Stimulated activated naive B cell treated with anti-CD40 and anti-IgM and Interleukin-4, amounts not matched to agents 10 μg/mL and 1 μg/mL and 100 μg/mL, for 72 hours (primary cell): Measurements from ENCODE around the gene CHN2.

Experiments
- ATAC-seq, 2 donors: fragments of 150-1000 bp; cut with Tn5 transposase; replicated peaks; 2 replicates each; pipeline ENCODE4 v1.10.0; 2021; ENCODE audit warnings: moderate library complexity in 1 of 2
- DNase-seq: peaks from one replicate; pipeline ENCODE4 v3.0.0; 2021
- H3K27ac Mint-ChIP-seq: one replicate; pipeline ENCODE4 v1.8.0; 2022; ENCODE audit warnings: mild to moderate bottlenecking, mixed read lengths
- H3K27me3 Mint-ChIP-seq, 2 donors: one replicate each; pipeline ENCODE4 v1.8.0; 2022; ENCODE audit warnings: mixed read lengths in 2 of 2
- H3K36me3 Mint-ChIP-seq, 2 donors: one replicate each; pipeline ENCODE4 v1.8.0; 2022; ENCODE audit warnings: mixed read lengths in 2 of 2, mild to moderate bottlenecking in 1 of 2
- H3K4me1 Mint-ChIP-seq, 2 donors: one replicate each; pipeline ENCODE4 v1.8.0; 2022; ENCODE audit warnings: mixed read lengths in 2 of 2, mild to moderate bottlenecking in 1 of 2
- H3K4me3 Mint-ChIP-seq, 2 donors: one replicate each; pipeline ENCODE4 v1.8.0; 2022; ENCODE audit warnings: mild to moderate bottlenecking in 2 of 2, mixed read lengths in 2 of 2, moderate library complexity in 1 of 2
- H3K9me3 Mint-ChIP-seq, 2 donors: one replicate each; pipeline ENCODE4 v1.8.0; 2022; ENCODE audit warnings: mixed read lengths in 2 of 2, mild to moderate bottlenecking in 1 of 2

Gene CHN2

GRCh38 chr7:29353810-29354209, 159.2 kb downstream of the CHN2 start:
- H3K4me3 Mint-ChIP-seq = no peak overlapping the region
- ATAC-seq = no peak
- no peaks in the 10 kb centered on the region for H3K36me3 Mint-ChIP-seq
- H3K4me1 Mint-ChIP-seq = no peaks in the 10 kb centered on the region
- H3K27me3 Mint-ChIP-seq = peaks cover 4 to 17% of the 10 kb centered on the region in 2 donors
- no peaks in the 10 kb centered on the region for H3K9me3 Mint-ChIP-seq
- no peak overlapping the region for H3K27ac Mint-ChIP-seq
- DNase-seq = no peak

GRCh38 chr7:29354340-29354739, 159.8 kb downstream of the CHN2 start:
- no peak overlapping the region for H3K27ac Mint-ChIP-seq
- H3K4me1 Mint-ChIP-seq = no peaks in the 10 kb centered on the region
- ATAC-seq (no peak), DNase-seq (no peak)
- H3K36me3 Mint-ChIP-seq = no peaks in the 10 kb centered on the region
- peaks cover 4 to 12% of the 10 kb centered on the region in 2 donors for H3K27me3 Mint-ChIP-seq
- H3K9me3 Mint-ChIP-seq = no peaks in the 10 kb centered on the region
- no peak overlapping the region for H3K4me3 Mint-ChIP-seq

GRCh38 chr7:29355388-29355787, 160.8 kb downstream of the CHN2 start:
- no peaks in the 10 kb centered on the region for H3K36me3 Mint-ChIP-seq
- no peaks in the 10 kb centered on the region for H3K9me3 Mint-ChIP-seq
- ATAC-seq (no peak), DNase-seq (no peak)
- no peak overlapping the region for H3K4me3 Mint-ChIP-seq
- no peak overlapping the region for H3K27ac Mint-ChIP-seq
- H3K4me1 Mint-ChIP-seq = no peaks in the 10 kb centered on the region
- H3K27me3 Mint-ChIP-seq = peaks cover 2 to 8% of the 10 kb centered on the region in 2 donors

GRCh38 chr7:29356631-29357030, 162.1 kb downstream of the CHN2 start:
- ATAC-seq (no peak), DNase-seq (no peak)
- Mint-ChIP-seq H3K4me1 (no peaks in the 10 kb centered on the region), H3K36me3 (no peaks in the 10 kb centered on the region), H3K27ac (no peak overlapping the region), H3K4me3 (no peak overlapping the region), H3K9me3 (no peaks in the 10 kb centered on the region), H3K27me3 (peaks cover 0 to under 1% of the 10 kb centered on the region in 2 donors)

GRCh38 chr7:29359482-29360093, 165.0 kb downstream of the CHN2 start:
- no peaks in the 10 kb centered on the region for H3K4me1 Mint-ChIP-seq
- H3K9me3 Mint-ChIP-seq = no peaks in the 10 kb centered on the region
- H3K27ac Mint-ChIP-seq = no peak overlapping the region
- no peak for DNase-seq
- peaks cover 0 to 4% of the 10 kb centered on the region in 2 donors for H3K27me3 Mint-ChIP-seq
- no peak for ATAC-seq
- no peak overlapping the region for H3K4me3 Mint-ChIP-seq
- H3K36me3 Mint-ChIP-seq = no peaks in the 10 kb centered on the region

GRCh38 chr7:29360633-29361625, 166.4 kb downstream of the CHN2 start:
- H3K4me3 Mint-ChIP-seq = no peak overlapping the region

GRCh38 chr7:29362380-29362779, 167.8 kb downstream of the CHN2 start:
- Mint-ChIP-seq H3K27ac (no peak overlapping the region), H3K36me3 (no peaks in the 10 kb centered on the region)
- no peak for ATAC-seq

More at GRCh38 chr7:29360633-29361625, 166.4 kb downstream of the CHN2 start:
- H3K36me3 Mint-ChIP-seq = no peaks in the 10 kb centered on the region
- no peaks in the 10 kb centered on the region for H3K9me3 Mint-ChIP-seq
- H3K27me3 Mint-ChIP-seq = peaks cover 0 to 4% of the 10 kb centered on the region in 2 donors
- H3K4me1 Mint-ChIP-seq = no peaks in the 10 kb centered on the region
- DNase-seq (no peak), ATAC-seq (no peak)
- H3K27ac Mint-ChIP-seq = no peak overlapping the region

GRCh38 chr7:29363636-29364425, 169.3 kb downstream of the CHN2 start:
- DNase-seq (no peak), ATAC-seq (no peak)
- no peaks in the 10 kb centered on the region for H3K36me3 Mint-ChIP-seq
- H3K27ac Mint-ChIP-seq = no peak overlapping the region
- H3K4me3 Mint-ChIP-seq = no peak overlapping the region
- no peaks in the 10 kb centered on the region for H3K4me1 Mint-ChIP-seq
- H3K27me3 Mint-ChIP-seq = peaks cover 0 to 4% of the 10 kb centered on the region in 2 donors
- H3K9me3 Mint-ChIP-seq = no peaks in the 10 kb centered on the region

More at GRCh38 chr7:29362380-29362779, 167.8 kb downstream of the CHN2 start:
- Mint-ChIP-seq H3K4me1 (no peaks in the 10 kb centered on the region), H3K9me3 (no peaks in the 10 kb centered on the region), H3K4me3 (no peak overlapping the region), H3K27me3 (peaks cover 0 to 4% of the 10 kb centered on the region in 2 donors)
- no peak for DNase-seq

- Mint-ChIP-seq H3K27ac (no peak overlapping the region), H3K4me1 (no peaks in the 10 kb centered on the region), H3K4me3 (no peak overlapping the region), H3K9me3 (no peaks in the 10 kb centered on the region), H3K36me3 (no peaks in the 10 kb centered on the region), H3K27me3 (peaks cover 0 to 4% of the 10 kb centered on the region in 2 donors)
- no peak for ATAC-seq
- no peak for DNase-seq
Observed at GRCh38 chr7:29364661-29365060, 170.1 kb downstream of the CHN2 start.

- Mint-ChIP-seq H3K27ac (no peak overlapping the region), H3K4me3 (no peak overlapping the region), H3K27me3 (peaks cover 0 to 4% of the 10 kb centered on the region in 2 donors), H3K4me1 (no peaks in the 10 kb centered on the region), H3K9me3 (peaks cover 0 to under 1% of the 10 kb centered on the region in 2 donors), H3K36me3 (no peaks in the 10 kb centered on the region)
- ATAC-seq (no peak), DNase-seq (no peak)
Observed at GRCh38 chr7:29365423-29365822, 170.8 kb downstream of the CHN2 start.

GRCh38 chr7:29367784-29368183, 173.2 kb downstream of the CHN2 start:
- ATAC-seq (no peak), DNase-seq (no peak)
- Mint-ChIP-seq H3K4me3 (no peak overlapping the region), H3K9me3 (peaks cover 0 to 2% of the 10 kb centered on the region in 2 donors), H3K36me3 (no peaks in the 10 kb centered on the region), H3K27ac (no peak overlapping the region), H3K27me3 (peaks cover 0 to 4% of the 10 kb centered on the region in 2 donors), H3K4me1 (no peaks in the 10 kb centered on the region)

- no peaks in the 10 kb centered on the region for H3K36me3 Mint-ChIP-seq
- H3K4me3 Mint-ChIP-seq = no peak overlapping the region
- H3K4me1 Mint-ChIP-seq = no peaks in the 10 kb centered on the region
- DNase-seq (no peak), ATAC-seq (no peak)
- peaks cover 0 to 2% of the 10 kb centered on the region in 2 donors for H3K9me3 Mint-ChIP-seq
- no peak overlapping the region for H3K27ac Mint-ChIP-seq
- H3K27me3 Mint-ChIP-seq = peaks cover 0 to 4% of the 10 kb centered on the region in 2 donors
Observed at GRCh38 chr7:29369909-29370488, 175.4 kb downstream of the CHN2 start.

- Mint-ChIP-seq H3K4me3 (no peak overlapping the region), H3K27ac (no peak overlapping the region), H3K9me3 (peaks cover 0 to 2% of the 10 kb centered on the region in 2 donors), H3K27me3 (peaks cover 0 to 4% of the 10 kb centered on the region in 2 donors), H3K4me1 (no peaks in the 10 kb centered on the region), H3K36me3 (no peaks in the 10 kb centered on the region)
- DNase-seq (no peak), ATAC-seq (no peak)
Observed at GRCh38 chr7:29370531-29371314, 176.1 kb downstream of the CHN2 start.
